ENCODE data around the gene BCAP31.

GRCh38 chrX:153701706-153702105, 22.5 kb downstream of the BCAP31 start:
- no peak for TF ChIP-seq CTCF (conservative IDR thresholded peaks at IDR 0.05; ENCODE audit: low read depth, low read length)
- no peak for TF ChIP-seq EZH2 (IDR thresholded peaks at IDR 0.05; ENCODE audit: borderline replicate concordance, low read depth, low read length, poor library complexity, severe bottlenecking)
